ENCODE results near the gene ADAMTS12.
"Not testable (repeated sequence)": the region's sequence is repeated elsewhere in the genome, so short reads cannot be mapped to it uniquely, and the experiment has no call there.

Gene ADAMTS12

DNA sequence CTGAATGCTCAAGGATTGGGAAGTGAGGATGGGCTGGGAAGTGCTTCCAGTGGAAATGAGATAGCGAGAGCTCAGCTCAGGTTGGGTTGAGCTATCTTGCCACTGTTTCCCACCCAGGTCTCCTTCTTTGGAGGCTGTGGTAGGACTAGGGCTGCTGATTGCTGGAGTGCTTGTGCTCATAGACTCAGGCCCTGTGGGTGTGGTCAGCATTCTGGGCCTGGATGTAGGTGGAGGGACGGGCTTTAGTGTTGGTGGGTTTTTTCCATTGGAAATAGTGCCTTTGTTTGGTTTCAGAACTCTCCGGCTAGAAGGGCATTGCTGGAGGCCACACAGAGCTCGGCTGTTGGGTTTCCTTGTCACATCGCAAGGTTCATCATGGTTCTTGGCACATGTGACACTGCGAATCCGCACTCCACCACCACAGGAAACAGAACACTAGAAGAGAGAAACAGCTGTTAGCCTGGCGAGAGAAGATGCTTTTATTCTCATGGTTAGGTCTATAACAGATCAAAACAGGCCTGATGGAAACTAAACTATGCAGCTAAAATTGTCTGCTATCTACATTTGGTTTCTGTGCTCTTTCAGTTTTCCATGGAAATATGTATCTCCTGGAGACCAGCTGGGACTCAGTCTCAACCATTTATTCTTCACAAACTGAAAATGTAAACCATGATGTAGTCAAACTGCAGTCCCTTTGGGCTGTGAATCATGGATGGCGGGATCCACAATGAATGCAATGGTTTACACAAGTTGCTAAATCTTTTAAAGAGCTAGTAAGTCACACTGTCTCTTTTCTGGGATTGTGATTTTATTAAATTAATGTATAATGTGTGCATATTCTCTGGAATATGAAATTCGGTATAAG lies 314.8 kb downstream of the ADAMTS12 start:
- DNase-seq, result no peak

DNA sequence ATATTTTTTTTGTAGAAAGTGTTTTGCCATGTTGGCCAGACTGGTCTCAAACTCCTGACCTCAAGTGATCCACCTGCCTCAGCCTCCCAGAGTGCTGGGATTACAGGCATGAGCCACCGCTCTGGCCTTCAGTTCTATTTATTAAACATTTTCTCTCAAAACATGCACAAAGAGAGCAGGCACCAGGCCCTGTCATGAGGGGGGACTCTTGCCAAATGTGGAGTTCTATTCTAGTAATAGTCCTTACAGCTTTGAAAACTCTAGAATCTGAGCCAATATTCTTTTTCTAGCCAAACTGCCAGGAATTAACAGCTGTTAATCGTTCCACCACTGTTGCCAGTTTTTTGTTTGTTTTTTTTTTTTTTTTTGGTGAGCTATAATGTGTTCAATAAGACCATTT lies 326.5 kb downstream of the ADAMTS12 start:
- DNase-seq, result no peak

DNA sequence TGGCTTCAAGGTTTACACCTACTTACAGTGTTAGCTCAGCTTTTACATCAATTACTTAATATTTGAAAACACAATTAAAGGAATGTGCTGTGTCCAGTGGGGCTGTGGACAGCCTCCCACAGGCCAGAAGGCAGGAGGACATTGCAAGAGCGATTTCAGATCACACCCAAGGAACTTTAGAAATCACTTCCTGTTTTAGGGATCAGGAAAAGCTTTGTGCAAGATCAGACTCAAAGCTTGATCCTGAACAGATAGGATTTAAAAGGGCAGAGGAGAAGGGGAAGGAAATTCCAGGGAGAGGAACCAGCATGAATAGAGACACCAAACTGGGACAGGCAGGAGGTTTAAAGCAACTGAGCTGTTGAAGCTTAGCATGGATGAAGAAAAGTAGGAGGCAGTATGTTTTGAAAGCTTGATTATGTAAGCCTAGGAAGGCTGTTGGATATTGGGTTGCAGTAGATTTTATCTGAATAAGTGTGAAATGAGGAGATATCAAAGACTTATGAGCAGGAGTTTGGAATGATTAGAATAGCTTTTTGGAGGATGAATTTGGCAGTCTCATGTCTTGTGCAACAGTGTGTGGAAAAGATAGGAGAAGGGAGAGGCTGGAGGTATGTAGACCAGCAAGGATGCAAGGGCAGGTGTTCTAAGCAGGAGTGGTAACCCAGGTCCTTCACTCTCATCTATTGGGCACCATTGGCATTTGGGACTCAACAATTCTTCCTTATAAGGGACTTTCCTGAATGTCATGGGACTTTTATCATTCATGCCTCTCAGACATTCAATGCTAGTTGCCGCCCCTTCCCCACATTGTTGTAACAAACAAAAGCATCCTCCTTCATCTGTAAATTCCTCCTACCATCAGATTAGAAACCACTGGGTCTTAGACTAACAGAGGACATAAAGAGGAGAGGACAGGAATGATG lies 327.5 kb downstream of the ADAMTS12 start:
- no peak for DNase-seq

DNA sequence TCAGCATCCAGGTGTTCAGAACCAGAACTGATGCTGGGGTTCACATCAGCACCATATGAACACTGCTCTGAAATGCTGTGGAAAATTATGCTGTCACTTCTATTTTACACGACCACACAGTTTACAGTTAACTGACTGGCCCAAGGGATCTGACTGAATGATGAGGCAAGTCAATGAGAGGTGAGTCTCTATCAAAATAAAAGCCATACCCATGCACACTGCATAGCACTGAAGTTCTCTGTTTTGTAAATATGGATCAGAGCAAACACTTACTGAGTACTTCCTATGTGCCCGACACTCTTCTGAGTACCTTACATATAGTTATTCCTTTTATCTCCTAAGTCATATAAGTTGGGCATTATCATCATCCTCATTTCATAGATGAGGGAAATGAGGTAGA lies 328.3 kb downstream of the ADAMTS12 start:
- no peak for DNase-seq

DNA sequence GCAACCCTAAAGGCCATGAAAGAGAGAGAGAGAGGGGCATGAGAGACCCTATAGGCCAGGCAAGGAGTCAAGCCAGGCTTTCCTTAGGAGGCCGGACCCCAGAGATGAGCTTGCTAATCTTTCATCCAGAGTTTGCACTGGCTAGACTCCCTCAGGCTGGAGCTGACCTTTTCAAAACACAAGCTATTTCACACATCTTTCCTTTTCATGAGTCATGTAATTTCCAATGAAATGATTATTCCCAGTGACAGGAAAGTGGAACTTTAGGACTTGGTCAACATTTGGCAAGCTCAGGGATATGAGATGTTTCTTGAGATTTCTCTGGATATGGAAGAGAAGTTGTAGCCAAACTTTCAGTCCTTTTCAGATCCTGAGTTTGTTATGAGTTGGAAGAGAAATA lies 333.3 kb downstream of the ADAMTS12 start:
- DNase-seq, result no peak

DNA sequence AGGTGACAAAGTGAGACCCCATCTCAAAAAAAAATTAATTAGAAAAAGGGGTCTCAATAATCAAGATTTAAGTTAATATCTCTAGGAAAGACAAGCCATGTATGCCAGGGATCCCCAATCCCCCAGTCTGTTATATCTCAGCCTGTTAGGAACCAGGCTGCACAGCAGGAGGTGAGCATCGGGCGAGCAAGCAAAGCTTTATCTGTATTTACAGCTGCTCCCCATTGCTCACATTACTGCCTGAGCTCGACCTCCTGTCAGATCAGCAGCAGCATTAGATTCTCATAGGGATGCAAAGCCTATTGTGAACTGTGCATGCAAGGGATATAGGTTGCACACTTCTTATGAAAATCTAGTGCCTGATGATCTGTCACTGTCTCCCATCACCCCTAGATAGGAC lies 334.2 kb downstream of the ADAMTS12 start:
- no peak for DNase-seq

DNA sequence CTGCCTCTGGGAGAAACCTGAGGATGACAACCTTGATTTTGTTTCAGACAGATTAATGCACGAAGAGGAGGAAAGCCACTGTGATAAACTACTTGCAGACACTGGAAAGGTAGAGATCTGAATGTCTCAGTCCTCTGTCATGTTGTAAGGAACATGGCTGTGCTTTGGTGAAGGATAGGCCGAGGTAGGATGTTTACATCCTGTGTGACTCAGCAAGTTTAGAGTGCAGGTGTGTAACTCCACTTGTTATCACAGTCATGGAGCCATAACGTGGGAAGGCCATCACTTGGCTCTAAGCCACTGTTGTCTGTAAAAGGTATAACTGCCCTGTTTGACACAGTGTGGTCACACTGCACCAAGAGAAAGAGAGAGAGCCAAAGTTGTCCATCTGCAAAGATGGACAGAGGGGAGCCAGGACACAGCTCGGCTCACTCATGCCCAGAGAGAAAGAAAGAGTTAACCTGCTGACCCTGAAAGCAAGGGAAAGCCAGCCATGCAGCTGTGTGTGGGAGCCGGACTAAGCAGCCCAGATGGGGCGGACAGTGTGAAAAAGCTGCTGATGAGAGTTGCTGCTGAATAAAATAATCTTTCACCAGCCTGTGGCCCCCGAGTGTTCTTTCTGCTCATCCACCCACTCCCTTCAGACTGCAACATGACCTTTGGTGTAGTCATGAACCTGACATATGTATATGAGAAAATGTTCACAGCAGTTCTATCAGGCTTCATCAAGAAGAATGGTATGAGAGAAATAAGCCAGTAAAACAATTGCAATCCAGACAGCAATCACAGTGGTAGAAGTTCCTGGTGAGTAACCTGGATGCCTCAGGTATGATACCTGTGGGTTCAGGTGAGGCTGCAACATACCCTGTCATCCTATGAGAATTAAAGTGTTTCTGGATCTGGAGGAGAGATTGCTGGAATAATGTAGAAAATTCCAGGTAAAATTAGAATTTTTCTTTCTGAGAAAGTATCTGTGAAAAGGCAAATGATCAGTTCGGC lies 335.2 kb downstream of the ADAMTS12 start:
- no peak for DNase-seq

DNA sequence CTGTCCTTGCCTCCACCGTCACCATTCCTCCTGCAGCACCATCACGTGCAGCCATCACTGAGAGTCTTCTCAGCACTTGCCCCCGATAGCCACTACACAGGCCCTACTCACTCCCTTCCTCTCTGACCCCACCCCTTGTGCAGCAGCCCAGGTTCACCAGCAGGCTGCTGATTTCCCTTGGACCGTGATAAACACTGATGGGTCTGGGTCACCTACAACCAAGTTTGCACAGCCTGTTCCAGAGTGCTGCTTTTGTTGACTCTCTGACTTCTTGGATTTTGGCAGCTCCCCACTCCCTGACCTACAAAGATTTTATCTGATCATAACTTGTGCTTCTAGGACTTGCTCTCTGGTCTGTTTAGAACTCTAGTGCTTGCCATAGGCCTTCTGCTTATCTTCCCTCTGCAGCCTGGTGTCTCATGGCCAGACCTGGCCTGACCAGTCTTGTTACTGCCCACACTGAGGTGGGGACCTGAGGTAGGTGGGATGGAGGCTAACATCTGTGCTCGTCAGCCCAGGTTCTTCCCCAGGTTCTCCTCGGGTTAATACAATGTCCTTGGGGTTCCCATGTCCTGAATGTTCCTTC lies 341.7 kb downstream of the ADAMTS12 start:
- DNase-seq, result no peak

DNA sequence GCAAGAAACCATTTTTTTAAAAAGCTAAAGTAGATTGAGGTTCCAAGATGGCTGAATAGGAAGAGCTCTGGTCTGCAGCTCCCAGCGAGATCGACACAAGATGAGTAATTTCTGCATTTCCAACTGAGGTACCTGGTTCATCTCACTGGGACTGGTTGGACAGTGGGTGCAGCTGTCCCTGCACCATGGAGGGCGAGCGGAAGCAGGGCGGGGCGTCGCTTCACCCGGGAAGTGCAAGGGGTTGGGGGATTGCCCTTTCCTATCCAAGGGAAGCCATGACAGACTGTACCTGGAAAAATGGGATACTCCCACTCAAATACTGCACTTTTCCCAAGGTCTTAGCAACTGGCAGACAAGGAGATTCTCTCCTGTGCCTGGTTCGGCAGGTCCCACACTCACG lies 352.0 kb downstream of the ADAMTS12 start:
- not testable (repeated sequence) for DNase-seq

DNA sequence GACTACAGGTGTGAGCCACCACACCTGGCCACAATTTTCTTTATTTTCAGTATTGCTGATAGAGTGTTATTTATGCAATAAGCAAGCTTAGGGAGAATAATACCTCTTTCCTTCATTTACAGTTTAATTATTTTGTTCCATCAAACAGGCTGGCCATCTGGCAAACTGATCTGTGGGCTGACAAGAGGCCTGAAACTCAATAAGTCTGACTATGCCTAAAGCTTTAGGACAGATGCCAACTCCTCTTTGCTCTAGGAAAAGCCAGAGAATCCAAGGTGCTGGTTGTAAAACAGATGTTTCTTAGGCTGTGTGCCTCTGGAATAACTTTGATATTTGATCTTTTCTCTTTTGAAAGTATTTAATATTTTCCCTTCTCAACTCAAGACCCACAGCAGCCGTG lies 352.6 kb downstream of the ADAMTS12 start:
- DNase-seq, result no peak

DNA sequence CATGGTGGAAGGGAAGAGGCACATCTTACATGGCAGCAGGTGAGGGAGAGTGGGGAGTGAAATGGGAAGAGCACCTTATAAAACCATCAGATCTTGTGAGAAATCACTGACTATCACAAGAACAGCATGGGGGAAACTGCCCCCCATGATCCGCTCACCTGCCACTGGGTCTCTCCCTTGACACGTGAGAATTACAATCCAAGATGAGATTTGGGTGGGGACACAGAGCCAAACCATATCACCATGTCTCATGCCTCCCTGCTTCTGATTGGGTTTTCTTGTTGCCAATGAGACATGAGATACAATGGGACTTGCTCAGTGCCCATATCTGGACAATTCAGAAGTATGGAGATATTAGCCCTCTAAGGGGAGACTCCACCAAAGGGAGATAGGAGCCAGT lies 353.6 kb downstream of the ADAMTS12 start:
- no peak for DNase-seq

DNA sequence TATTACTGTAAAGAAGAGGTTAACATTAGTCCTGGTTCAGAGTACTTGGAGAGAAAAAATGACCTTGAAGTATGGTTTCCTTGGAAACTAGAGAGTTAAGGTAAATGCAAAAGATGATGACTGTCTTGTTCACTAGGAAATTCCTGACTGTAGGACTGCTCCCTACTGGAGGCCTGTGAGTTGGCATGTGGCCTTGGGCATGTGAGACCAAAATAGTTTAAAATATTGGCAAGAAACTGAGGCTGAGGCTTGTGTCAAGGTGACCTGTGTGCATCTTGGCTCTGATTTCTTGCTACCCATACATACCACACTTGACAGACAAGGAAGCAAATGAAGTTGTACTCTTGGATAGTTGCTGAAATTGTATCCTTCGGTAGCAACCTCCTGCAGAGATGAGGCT lies 354.6 kb downstream of the ADAMTS12 start:
- DNase-seq, result no peak

DNA sequence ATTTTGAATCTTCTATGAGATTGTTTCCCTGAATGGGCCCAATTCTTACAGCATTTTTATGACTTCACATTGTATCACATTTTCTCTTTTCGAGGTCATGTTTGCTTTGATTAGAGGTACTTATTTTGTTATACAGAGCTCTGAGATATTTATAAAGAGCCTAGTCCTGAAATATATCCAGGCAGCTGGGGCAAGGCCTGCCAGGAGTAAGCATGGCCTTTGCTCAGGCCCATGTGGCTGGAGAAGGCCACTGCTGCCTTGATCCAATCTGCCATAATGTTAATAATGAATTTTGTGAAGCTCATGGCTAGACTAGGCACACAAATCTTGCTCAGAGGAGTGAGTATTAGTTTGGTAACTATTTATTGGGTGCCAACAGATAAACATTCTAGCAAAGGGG lies 355.0 kb downstream of the ADAMTS12 start:
- no peak for DNase-seq

DNA sequence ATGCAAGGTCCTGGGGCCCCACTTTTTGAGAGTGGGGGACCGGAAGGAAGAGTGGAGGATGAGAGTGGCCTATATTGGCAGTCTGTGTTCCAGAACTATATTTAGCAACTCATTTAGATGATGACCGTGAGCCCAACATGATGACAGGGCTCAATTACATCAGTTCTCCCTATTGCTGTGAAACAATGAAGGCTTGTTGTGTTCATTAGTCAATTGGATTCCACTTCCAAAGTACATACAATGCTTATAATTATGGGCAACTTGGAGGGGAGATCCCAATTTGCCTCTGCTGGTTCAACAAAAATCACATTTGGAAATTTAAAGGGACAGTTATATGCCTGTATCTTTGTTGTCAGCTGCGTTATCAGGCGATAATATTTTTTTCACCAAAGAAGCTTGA lies 360.0 kb downstream of the ADAMTS12 start:
- DNase-seq, result no peak

DNA sequence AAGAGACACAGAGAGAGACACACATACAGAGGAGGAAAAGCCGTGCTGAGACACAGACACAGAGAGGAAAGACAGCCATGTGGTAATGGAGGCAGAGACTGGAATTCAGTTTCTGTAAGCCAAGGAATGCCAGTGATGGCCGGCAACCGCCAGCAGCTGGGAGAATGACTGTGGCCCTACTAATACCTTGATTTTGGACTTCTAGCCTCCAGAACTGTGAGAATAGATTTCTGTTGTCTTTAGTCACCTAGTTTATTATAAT lies 360.8 kb downstream of the ADAMTS12 start:
- no peak for DNase-seq

DNA sequence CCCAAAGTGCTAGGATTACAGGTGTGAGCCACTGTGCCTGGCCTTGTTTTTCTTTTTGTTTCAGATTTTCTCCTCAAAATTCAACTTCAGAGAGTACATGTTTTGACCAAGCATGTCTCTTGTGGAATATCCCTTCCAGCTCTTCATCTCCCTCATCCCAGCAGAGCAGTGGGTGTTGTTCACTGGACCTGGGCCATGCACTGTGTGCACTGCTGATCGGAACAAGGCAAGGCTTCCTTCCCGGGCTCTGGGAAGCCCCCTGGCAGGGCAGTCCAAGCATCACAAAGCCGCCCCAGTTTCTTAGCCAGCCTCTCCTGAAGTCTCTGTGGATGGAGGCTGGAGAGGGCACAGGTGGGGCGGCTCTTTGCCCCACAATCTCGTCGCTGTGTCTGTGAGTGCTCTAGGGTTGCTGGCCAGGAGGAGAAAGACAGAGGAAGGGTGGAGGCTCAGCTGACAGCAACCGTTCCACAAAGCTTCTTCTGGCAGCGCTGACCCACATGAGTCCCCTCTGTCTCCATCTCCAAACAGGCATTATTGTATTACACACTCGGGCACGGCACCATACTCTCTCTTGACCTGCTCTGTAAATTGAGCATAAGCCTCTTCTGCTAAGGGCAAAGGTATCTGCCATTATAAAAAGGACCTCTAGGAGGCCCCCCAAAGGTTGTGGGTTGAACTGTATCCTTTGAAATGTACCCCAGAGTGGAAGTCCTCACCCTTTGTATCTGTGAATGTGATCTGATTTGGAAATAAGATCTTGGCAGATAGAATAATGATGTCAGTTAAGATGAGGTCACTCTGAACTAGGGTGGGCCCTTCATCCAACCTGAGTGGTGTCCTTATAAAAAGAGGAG lies 361.4 kb downstream of the ADAMTS12 start:
- DNase-seq, result no peak

DNA sequence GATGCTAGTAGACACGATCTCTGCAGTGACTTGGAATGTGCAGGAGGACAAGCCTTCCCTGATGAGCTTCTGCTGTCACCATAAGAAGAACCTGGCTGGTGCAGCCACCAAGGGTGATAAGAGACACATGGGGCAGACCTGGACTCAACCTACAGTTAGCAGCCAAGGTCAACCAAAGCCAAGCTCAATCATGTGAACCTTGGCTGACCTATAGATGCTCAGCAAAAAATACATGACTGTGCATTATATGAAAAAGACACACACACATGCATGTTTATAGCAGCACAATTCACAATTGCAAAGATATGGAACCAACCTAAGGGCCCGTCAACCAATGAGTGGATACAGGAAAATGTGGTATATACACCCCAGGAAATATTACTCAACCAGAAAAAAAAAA lies 364.1 kb downstream of the ADAMTS12 start:
- DNase-seq, result no peak

DNA sequence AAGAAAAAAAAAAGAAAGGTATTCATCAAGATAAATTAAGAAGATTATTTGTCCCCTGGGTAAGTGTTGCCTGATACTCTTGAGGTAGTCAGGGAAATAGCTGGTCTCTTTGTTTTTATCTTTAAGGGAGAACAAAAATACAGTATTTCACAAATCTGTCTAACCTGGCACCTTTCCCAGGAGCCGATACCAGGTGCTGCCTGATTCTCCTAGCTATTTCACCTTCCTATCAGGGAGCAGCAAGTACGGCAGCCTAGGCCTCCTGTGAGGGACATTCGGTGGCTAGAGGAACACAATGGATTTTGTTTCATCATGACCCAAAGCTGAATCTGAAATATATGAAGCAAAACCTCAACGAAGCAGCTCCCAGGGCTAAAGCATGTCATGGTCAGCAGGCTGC lies 365.0 kb downstream of the ADAMTS12 start:
- no peak for DNase-seq

DNA sequence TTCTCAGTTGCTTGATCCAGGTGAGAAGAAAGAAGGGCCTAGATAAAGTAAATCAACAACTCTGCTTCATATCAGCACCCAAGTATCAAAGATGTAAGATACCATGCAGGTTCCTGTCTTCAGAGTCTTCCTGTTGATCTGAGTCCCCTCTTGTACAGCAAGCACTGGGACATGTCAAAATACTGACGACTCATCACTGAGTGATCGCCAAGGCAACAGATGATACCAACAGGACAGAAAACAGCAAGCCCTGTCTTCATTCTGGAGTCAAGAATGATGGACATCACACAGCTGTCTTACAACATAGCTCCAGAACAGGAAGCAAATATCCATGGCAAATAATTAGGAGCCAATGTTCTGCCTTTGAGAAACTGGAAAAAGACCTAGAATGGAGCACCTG lies 367.3 kb downstream of the ADAMTS12 start:
- no peak for DNase-seq

DNA sequence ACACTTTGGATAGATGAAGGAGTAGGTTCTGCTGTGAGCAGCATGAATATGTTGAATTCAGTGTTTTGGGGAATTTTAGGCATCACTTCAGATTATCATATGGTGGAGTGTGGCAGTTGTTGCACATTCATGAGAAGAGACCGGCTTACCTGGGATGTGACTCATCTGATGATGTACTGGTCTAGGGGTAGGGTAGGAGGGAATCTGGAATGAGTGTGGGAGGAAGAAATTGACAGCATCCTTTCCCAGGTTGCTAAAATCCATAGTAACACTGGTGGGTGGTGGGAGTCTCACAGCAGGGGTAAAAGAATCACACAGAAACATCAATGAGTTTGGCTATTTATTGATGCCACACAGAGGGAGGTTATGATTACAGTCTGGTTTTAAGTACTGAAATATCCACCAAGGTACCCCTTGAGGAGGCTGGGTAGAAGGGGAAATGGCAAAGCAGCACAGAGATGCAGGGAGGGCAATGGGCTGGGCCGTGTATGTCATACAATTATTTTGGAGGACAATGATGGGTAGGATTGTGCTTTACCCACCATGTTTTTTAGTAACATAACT lies 368.5 kb downstream of the ADAMTS12 start:
- DNase-seq, result no peak

DNA sequence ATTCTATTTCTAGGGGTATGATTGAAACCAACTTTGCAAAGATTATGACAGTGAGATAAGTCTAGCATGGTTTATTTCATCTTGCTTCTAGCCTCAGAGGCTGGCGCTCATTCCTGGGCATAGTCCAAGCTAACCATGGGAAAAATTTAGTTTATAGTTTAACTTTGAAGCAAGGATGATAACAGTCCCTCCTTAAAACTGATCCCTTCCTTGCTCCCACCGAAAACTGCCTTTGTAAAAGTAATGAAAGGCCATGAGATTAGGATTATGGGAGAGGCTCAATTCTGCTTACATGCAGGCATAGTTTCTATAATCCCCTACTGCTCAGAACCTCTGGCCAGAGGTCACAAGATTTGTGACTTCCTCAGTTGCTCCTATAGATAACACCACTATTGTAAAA lies 375.4 kb downstream of the ADAMTS12 start:
- DNase-seq, result no peak

Data from effector CD8-positive, alpha-beta T cell (primary cell).